ENCODE data around the gene ACAD11.
"Not testable (repeated sequence)": the region's sequence is repeated elsewhere in the genome, so short reads cannot be mapped to it uniquely, and the experiment has no call there.

The ACAD11 gene

GRCh38 chr3:132606085-132606484 lies 53.5 kb downstream of the ACAD11 start:
- no peak overlapping the region for H3K14ac ChIP-seq (ENCODE audit: low read length)
- no peak overlapping the region for H3K18ac ChIP-seq (ENCODE audit: low read length)
- H3K27me3 ChIP-seq (ENCODE audit: control insufficient read depth in 3 of 3, insufficient read depth in 3 of 3, low read depth in 1 of 3, low read length in 3 of 3), result no peaks in the 10 kb centered on the region
- H3K36me3 ChIP-seq (replicated peaks in 1 of 2; ENCODE audit: control insufficient read depth in 2 of 2, insufficient read depth in 2 of 2, low read length in 2 of 2), result peaks cover 2 to 32% of the 10 kb centered on the region in 2 donors
- no peaks in the 10 kb centered on the region for H3K79me1 ChIP-seq (ENCODE audit: low read depth, low read length)
- DNase-seq (ENCODE audit: low spot score), result no peak
- H2BK120ac ChIP-seq (ENCODE audit: low read depth, low read length), result no peak overlapping the region
- H3K4me1 ChIP-seq (ENCODE audit: control insufficient read depth in 2 of 2, insufficient read depth in 1 of 2, low read depth in 1 of 2, low read length in 2 of 2), result no peaks in the 10 kb centered on the region
- no peak overlapping the region for H2AFZ ChIP-seq (ENCODE audit: low read length)
- no peak overlapping the region for H3K4me2 ChIP-seq (ENCODE audit: insufficient read depth, low read length, poor library complexity, severe bottlenecking)
- no peak overlapping the region for H2BK15ac ChIP-seq (ENCODE audit: low read length)
- no peak overlapping the region for H3K23ac ChIP-seq (ENCODE audit: low read depth, low read length, poor library complexity)
- no peak overlapping the region for H2AK5ac ChIP-seq (ENCODE audit: low read depth, low read length)
- no CpG with 5 or more reads among the region's 1 CpG for WGBS, 2 donors (ENCODE audit: extremely low coverage in 2 of 2, insufficient read length in 2 of 2, insufficient replicate concordance in 1 of 2)
- no peak overlapping the region for H3K9ac ChIP-seq (ENCODE audit: low read depth, low read length, poor library complexity)
- no peak overlapping the region for H4K8ac ChIP-seq (ENCODE audit: low read depth, low read length)
- H3K9me3 ChIP-seq (replicated peaks in 1 of 2; ENCODE audit: control insufficient read depth in 2 of 2, insufficient read depth in 1 of 2, low read depth in 1 of 2, low read length in 2 of 2), result no peaks in the 10 kb centered on the region
- H2BK5ac ChIP-seq (ENCODE audit: low read length), result no peak overlapping the region
- no peak overlapping the region for H4K91ac ChIP-seq (ENCODE audit: low read depth, low read length, poor library complexity)
- no peak overlapping the region for H3K4ac ChIP-seq (ENCODE audit: low read length)
- H3K4me3 ChIP-seq (ENCODE audit: low read length in 2 of 2), result no peak overlapping the region
- H2BK12ac ChIP-seq (ENCODE audit: low read length), result no peak overlapping the region
- no peak overlapping the region for H3K27ac ChIP-seq (replicated peaks; ENCODE audit: low read length)

- Histone ChIP-seq H3K4me2 (ENCODE audit: insufficient read depth, low read length, poor library complexity, severe bottlenecking) (no peak overlapping the region), H3K4ac (ENCODE audit: low read length) (no peak overlapping the region), H3K23ac (ENCODE audit: low read depth, low read length, poor library complexity) (no peak overlapping the region), H3K14ac (ENCODE audit: low read length) (no peak overlapping the region), H2BK15ac (ENCODE audit: low read length) (no peak overlapping the region), H2BK5ac (ENCODE audit: low read length) (no peak overlapping the region), H3K27me3 (ENCODE audit: control insufficient read depth in 3 of 3, insufficient read depth in 3 of 3, low read depth in 1 of 3, low read length in 3 of 3) (no peaks in the 10 kb centered on the region), H2BK120ac (ENCODE audit: low read depth, low read length) (no peak overlapping the region), H3K9ac (ENCODE audit: low read depth, low read length, poor library complexity) (no peak overlapping the region), H3K27ac (replicated peaks; ENCODE audit: low read length) (no peak overlapping the region), H3K36me3 (replicated peaks in 1 of 2; ENCODE audit: control insufficient read depth in 2 of 2, insufficient read depth in 2 of 2, low read length in 2 of 2) (peaks cover 2 to 32% of the 10 kb centered on the region in 2 donors), H2AK5ac (ENCODE audit: low read depth, low read length) (no peak overlapping the region), H3K4me1 (ENCODE audit: control insufficient read depth in 2 of 2, insufficient read depth in 1 of 2, low read depth in 1 of 2, low read length in 2 of 2) (no peaks in the 10 kb centered on the region), H4K8ac (ENCODE audit: low read depth, low read length) (no peak overlapping the region), H3K4me3 (ENCODE audit: low read length in 2 of 2) (no peak overlapping the region), H3K79me1 (ENCODE audit: low read depth, low read length) (no peaks in the 10 kb centered on the region), H3K9me3 (replicated peaks in 1 of 2; ENCODE audit: control insufficient read depth in 2 of 2, insufficient read depth in 1 of 2, low read depth in 1 of 2, low read length in 2 of 2) (no peaks in the 10 kb centered on the region), H2AFZ (ENCODE audit: low read length) (no peak overlapping the region), H3K18ac (ENCODE audit: low read length) (no peak overlapping the region), H4K91ac (ENCODE audit: low read depth, low read length, poor library complexity) (no peak overlapping the region), H2BK12ac (ENCODE audit: low read length) (no peak overlapping the region)
- WGBS, 2 donors (ENCODE audit: extremely low coverage in 2 of 2, insufficient read length in 2 of 2, insufficient replicate concordance in 1 of 2), result no CpG with 5 or more reads among the region's 2 CpGs
- DNase-seq (ENCODE audit: low spot score), result no peak
Measured at GRCh38 chr3:132605374-132605792, 54.2 kb downstream of the ACAD11 start.

DNA sequence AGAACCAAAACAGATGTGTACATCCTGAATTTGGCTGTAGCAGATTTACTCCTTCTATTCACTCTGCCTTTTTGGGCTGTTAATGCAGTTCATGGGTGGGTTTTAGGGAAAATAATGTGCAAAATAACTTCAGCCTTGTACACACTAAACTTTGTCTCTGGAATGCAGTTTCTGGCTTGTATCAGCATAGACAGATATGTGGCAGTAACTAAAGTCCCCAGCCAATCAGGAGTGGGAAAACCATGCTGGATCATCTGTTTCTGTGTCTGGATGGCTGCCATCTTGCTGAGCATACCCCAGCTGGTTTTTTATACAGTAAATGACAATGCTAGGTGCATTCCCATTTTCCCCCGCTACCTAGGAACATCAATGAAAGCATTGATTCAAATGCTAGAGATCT lies 59.0 kb downstream of the ACAD11 start:
- not testable (repeated sequence) for H3K9ac ChIP-seq (ENCODE audit: low read depth, low read length, poor library complexity); H3K27me3 ChIP-seq (ENCODE audit: control insufficient read depth in 3 of 3, insufficient read depth in 3 of 3, low read depth in 1 of 3, low read length in 3 of 3); H3K4me1 ChIP-seq (ENCODE audit: control insufficient read depth in 2 of 2, insufficient read depth in 1 of 2, low read depth in 1 of 2, low read length in 2 of 2); DNase-seq (ENCODE audit: low spot score); H4K8ac ChIP-seq (ENCODE audit: low read depth, low read length); H2AFZ ChIP-seq (ENCODE audit: low read length); H2BK15ac ChIP-seq (ENCODE audit: low read length); H3K18ac ChIP-seq (ENCODE audit: low read length); H3K9me3 ChIP-seq (replicated peaks in 1 of 2; ENCODE audit: control insufficient read depth in 2 of 2, insufficient read depth in 1 of 2, low read depth in 1 of 2, low read length in 2 of 2); H3K79me1 ChIP-seq (ENCODE audit: low read depth, low read length); H2AK5ac ChIP-seq (ENCODE audit: low read depth, low read length); H3K27ac ChIP-seq (replicated peaks; ENCODE audit: low read length); H2BK12ac ChIP-seq (ENCODE audit: low read length); H3K14ac ChIP-seq (ENCODE audit: low read length); H2BK5ac ChIP-seq (ENCODE audit: low read length); H2BK120ac ChIP-seq (ENCODE audit: low read depth, low read length); H3K4ac ChIP-seq (ENCODE audit: low read length); H4K91ac ChIP-seq (ENCODE audit: low read depth, low read length, poor library complexity); H3K23ac ChIP-seq (ENCODE audit: low read depth, low read length, poor library complexity); H3K4me2 ChIP-seq (ENCODE audit: insufficient read depth, low read length, poor library complexity, severe bottlenecking); H3K4me3 ChIP-seq (ENCODE audit: low read length in 2 of 2)
- H3K36me3 ChIP-seq (replicated peaks in 1 of 2; ENCODE audit: control insufficient read depth in 2 of 2, insufficient read depth in 2 of 2, low read length in 2 of 2), result peaks cover 7 to 46% of the 10 kb centered on the region in 2 donors
- WGBS, 2 donors (ENCODE audit: extremely low coverage in 2 of 2, insufficient read length in 2 of 2, insufficient replicate concordance in 1 of 2), result no CpG with 5 or more reads among the region's 1 CpG

DNA sequence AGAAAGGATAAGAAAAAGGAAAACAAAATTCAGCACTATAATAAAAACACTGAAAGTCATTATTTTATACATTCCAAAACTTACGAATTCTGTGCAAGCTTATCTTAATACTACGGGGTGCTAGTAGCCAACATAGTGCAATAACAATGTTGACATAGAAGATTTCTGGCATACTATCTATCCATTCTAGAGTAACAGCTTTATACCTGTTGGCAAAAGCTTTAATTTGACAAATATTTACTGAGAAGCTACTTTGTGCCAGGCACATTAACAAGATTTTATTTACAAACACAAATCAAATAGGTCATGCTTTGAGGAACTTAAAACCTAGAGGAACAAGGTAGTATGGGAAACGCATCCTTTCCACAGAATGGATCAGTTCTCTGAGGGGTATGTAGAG lies 61.4 kb downstream of the ACAD11 start:
- Histone ChIP-seq H3K4me3 (ENCODE audit: low read length in 2 of 2) (no peak overlapping the region), H3K4me1 (ENCODE audit: control insufficient read depth in 2 of 2, insufficient read depth in 1 of 2, low read depth in 1 of 2, low read length in 2 of 2) (peaks cover 4% of the 10 kb centered on the region in 2 donors), H2BK12ac (ENCODE audit: low read length) (no peak overlapping the region), H3K79me1 (ENCODE audit: low read depth, low read length) (no peaks in the 10 kb centered on the region), H2BK15ac (ENCODE audit: low read length) (no peak overlapping the region), H3K36me3 (replicated peaks in 1 of 2; ENCODE audit: control insufficient read depth in 2 of 2, insufficient read depth in 2 of 2, low read length in 2 of 2) (peaks cover 7 to 29% of the 10 kb centered on the region in 2 donors), H2BK5ac (ENCODE audit: low read length) (no peak overlapping the region), H4K91ac (ENCODE audit: low read depth, low read length, poor library complexity) (no peak overlapping the region), H3K27ac (replicated peaks; ENCODE audit: low read length) (no peak overlapping the region), H3K27me3 (ENCODE audit: control insufficient read depth in 3 of 3, insufficient read depth in 3 of 3, low read depth in 1 of 3, low read length in 3 of 3) (no peaks in the 10 kb centered on the region), H2AFZ (ENCODE audit: low read length) (no peak overlapping the region), H3K4me2 (ENCODE audit: insufficient read depth, low read length, poor library complexity, severe bottlenecking) (no peak overlapping the region), H2BK120ac (ENCODE audit: low read depth, low read length) (no peak overlapping the region), H3K14ac (ENCODE audit: low read length) (no peak overlapping the region), H3K18ac (ENCODE audit: low read length) (no peak overlapping the region), H4K8ac (ENCODE audit: low read depth, low read length) (no peak overlapping the region), H3K4ac (ENCODE audit: low read length) (no peak overlapping the region), H3K23ac (ENCODE audit: low read depth, low read length, poor library complexity) (no peak overlapping the region), H3K9ac (ENCODE audit: low read depth, low read length, poor library complexity) (no peak overlapping the region), H2AK5ac (ENCODE audit: low read depth, low read length) (no peak overlapping the region), H3K9me3 (replicated peaks in 1 of 2; ENCODE audit: control insufficient read depth in 2 of 2, insufficient read depth in 1 of 2, low read depth in 1 of 2, low read length in 2 of 2) (peaks cover 0 to 3% of the 10 kb centered on the region in 2 donors)
- DNase-seq (ENCODE audit: low spot score), result no peak
- WGBS, 2 donors (ENCODE audit: extremely low coverage in 2 of 2, insufficient read length in 2 of 2, insufficient replicate concordance in 1 of 2), result no CpG with 5 or more reads among the region's 3 CpGs
